Astrocyte (in vitro differentiated cells and primary cell): ENCODE results near the gene PPP2R2B. TPM values are rescaled to one million over a fixed set of nuclear protein-coding genes. Genes with fewer than 3 reads are reported as not detected.

ENCODE experiments used
- DNase-seq: peaks from one replicate; pipeline ENCODE4 v3.0.0-alpha.2; 2010; ENCODE audit warnings: low read depth
- FAIRE-seq: peaks from 2 replicates; lab custom pipeline; 2011; peaks lifted over from hg19 to GRCh38; lab: Jason Lieb, UNC
- H2AFZ ChIP-seq: 2 replicates; pipeline ENCODE4 v1.6.0; 2012; ENCODE audit warnings: low read depth, low read length, inconsistent platforms
- H3K27ac ChIP-seq: 2 replicates; pipeline ENCODE4 v1.5.1; 2011; ENCODE audit warnings: low read depth, low read length, inconsistent platforms
- H3K27me3 ChIP-seq: 2 replicates; pipeline ENCODE4 v1.6.0; 2011; ENCODE audit warnings: low read length, inconsistent platforms; ENCODE audit not compliant: insufficient read depth
- H3K36me3 ChIP-seq: 2 replicates; pipeline ENCODE4 v1.5.1; 2011; ENCODE audit warnings: low read length, inconsistent platforms; ENCODE audit not compliant: insufficient read depth
- H3K4me1 ChIP-seq: 2 replicates; pipeline ENCODE4 v1.5.1; 2011; ENCODE audit warnings: low read length, inconsistent platforms; ENCODE audit not compliant: insufficient read depth
- H3K4me2 ChIP-seq: 2 replicates; pipeline ENCODE4 v1.6.0; 2012; ENCODE audit warnings: low read length, inconsistent platforms
- H3K4me3 ChIP-seq: 2 replicates; pipeline ENCODE4 v1.5.1; 2011; ENCODE audit warnings: low read depth, mild to moderate bottlenecking, low read length, inconsistent platforms; ENCODE audit not compliant: insufficient read depth
- H3K79me2 ChIP-seq: 2 replicates; pipeline ENCODE4 v1.6.0; 2012; ENCODE audit warnings: mild to moderate bottlenecking, low read length, inconsistent platforms; ENCODE audit not compliant: insufficient read depth
- H3K9ac ChIP-seq: 2 replicates; pipeline ENCODE4 v1.6.0; 2012; ENCODE audit warnings: mild to moderate bottlenecking, low read length, inconsistent platforms
- H3K9me3 ChIP-seq: 2 replicates; pipeline ENCODE4 v1.5.1; 2012; ENCODE audit warnings: low read depth, mild to moderate bottlenecking, low read length, inconsistent platforms; ENCODE audit not compliant: insufficient read depth
- H4K20me1 ChIP-seq: 2 replicates; pipeline ENCODE4 v1.6.0; 2012; ENCODE audit warnings: low read length, inconsistent platforms; ENCODE audit not compliant: insufficient read depth
- H3K27ac Mint-ChIP-seq: one replicate; pipeline ENCODE4 v1.8.0; 2021; ENCODE audit warnings: mild to moderate bottlenecking, mixed read lengths; ENCODE audit not compliant: unreplicated experiment
- H3K27me3 Mint-ChIP-seq: one replicate; pipeline ENCODE4 v1.8.0; 2021; ENCODE audit warnings: low read depth, mixed read lengths; ENCODE audit not compliant: unreplicated experiment
- H3K36me3 Mint-ChIP-seq: one replicate; pipeline ENCODE4 v1.8.0; 2021; ENCODE audit warnings: low read depth, mixed read lengths; ENCODE audit not compliant: unreplicated experiment
- H3K4me1 Mint-ChIP-seq: one replicate; pipeline ENCODE4 v1.8.0; 2021; ENCODE audit warnings: low read depth, mixed read lengths; ENCODE audit not compliant: unreplicated experiment
- H3K4me3 Mint-ChIP-seq: one replicate; pipeline ENCODE4 v1.8.0; 2021; ENCODE audit warnings: mild to moderate bottlenecking, moderate library complexity, mixed read lengths; ENCODE audit not compliant: unreplicated experiment
- H3K9me3 Mint-ChIP-seq: one replicate; pipeline ENCODE4 v1.8.0; 2021; ENCODE audit warnings: mild to moderate bottlenecking, mixed read lengths; ENCODE audit not compliant: unreplicated experiment
- EZH2 ChIP-seq: IDR thresholded peaks from 2 replicates; pipeline ENCODE4 v1.6.1; 2012; ENCODE audit warnings: mild to moderate bottlenecking, low read length, inconsistent platforms; ENCODE audit not compliant: insufficient read depth
- total RNA-seq: library from RNA; stranded (reverse); gene quantifications from 2 replicates; pipeline ENCODE4 v1.2.1, GENCODE V29; 2021
- TF ChIP-seq, protein P1 (sequence below): IDR thresholded peaks from 2 replicates; pipeline ENCODE4 v1.5.1; 2011; ENCODE audit warnings: low read depth, mild to moderate bottlenecking, inconsistent platforms, low read length, moderate library complexity; ENCODE audit not compliant: insufficient read depth

PPP2R2B gene
- total RNA-seq, 1 donor from 2014 or later, result 5.2 TPM

DNA sequence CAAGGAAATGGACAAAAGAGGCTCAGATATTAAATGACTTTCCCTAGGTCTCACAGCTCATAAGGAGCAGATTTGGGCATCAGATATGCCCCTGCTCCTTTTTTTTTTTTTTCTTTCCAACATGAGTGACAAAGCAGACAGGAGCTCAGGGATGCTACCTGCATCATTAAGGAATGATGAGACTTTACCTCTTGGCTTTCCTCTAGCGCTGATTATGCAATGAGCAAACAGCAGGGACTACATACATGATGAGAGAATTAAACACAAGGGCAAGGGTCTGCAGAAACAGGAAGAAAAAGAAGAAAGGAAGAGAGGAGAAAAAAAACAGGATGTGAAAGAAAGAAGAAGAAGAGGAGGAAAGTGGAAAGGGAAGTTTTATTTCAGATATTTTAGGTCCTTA lies 179.9 kb downstream of the PPP2R2B start:
- no peaks in the 10 kb centered on the region for H3K27me3 ChIP-seq
- H3K79me2 ChIP-seq, result no peaks in the 10 kb centered on the region
- no peak overlapping the region for H2AFZ ChIP-seq
- no peak overlapping the region for H3K4me2 ChIP-seq
- DNase-seq (no peak), FAIRE-seq (no peak)
- Mint-ChIP-seq H3K36me3 (no peaks in the 10 kb centered on the region), H3K27me3 (no peaks in the 10 kb centered on the region), H3K4me1 (peaks cover 3% of the 10 kb centered on the region), H3K27ac (no peak overlapping the region), H3K4me3 (no peak overlapping the region), H3K9me3 (no peaks in the 10 kb centered on the region)
- no peaks in the 10 kb centered on the region for H4K20me1 ChIP-seq
- H3K36me3 ChIP-seq, result no peaks in the 10 kb centered on the region
- H3K4me1 ChIP-seq, result no peaks in the 10 kb centered on the region
- TF ChIP-seq EZH2, result no peak
- TF ChIP-seq, protein P1, sequence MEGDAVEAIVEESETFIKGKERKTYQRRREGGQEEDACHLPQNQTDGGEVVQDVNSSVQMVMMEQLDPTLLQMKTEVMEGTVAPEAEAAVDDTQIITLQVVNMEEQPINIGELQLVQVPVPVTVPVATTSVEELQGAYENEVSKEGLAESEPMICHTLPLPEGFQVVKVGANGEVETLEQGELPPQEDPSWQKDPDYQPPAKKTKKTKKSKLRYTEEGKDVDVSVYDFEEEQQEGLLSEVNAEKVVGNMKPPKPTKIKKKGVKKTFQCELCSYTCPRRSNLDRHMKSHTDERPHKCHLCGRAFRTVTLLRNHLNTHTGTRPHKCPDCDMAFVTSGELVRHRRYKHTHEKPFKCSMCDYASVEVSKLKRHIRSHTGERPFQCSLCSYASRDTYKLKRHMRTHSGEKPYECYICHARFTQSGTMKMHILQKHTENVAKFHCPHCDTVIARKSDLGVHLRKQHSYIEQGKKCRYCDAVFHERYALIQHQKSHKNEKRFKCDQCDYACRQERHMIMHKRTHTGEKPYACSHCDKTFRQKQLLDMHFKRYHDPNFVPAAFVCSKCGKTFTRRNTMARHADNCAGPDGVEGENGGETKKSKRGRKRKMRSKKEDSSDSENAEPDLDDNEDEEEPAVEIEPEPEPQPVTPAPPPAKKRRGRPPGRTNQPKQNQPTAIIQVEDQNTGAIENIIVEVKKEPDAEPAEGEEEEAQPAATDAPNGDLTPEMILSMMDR, result no peak
- H3K9me3 ChIP-seq, result no peaks in the 10 kb centered on the region
- H3K4me3 ChIP-seq, result no peak overlapping the region
- H3K9ac ChIP-seq, result no peak overlapping the region
- no peak overlapping the region for H3K27ac ChIP-seq

DNA sequence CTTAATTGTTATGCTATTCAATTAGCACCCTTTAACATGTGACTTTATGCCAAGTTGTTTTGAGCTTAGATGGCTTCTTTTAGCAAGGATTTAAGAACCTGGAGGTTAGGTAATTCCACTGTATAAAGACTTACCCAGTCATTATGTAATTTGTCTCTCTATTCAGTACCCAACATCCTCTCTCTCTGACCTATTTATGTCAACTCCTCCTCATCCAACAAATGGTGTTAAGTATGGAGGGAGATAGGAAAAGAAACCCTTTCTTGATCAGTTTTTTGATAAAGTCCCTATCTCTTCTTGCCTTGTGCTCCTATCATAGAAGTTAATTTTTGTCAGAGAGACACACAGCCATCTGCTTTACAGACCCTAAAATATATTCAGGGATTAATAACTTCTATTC lies 181.3 kb downstream of the PPP2R2B start:
- H3K79me2 ChIP-seq, result no peaks in the 10 kb centered on the region
- no peak for DNase-seq
- Mint-ChIP-seq H3K27me3 (no peaks in the 10 kb centered on the region), H3K9me3 (peaks cover under 1% of the 10 kb centered on the region), H3K36me3 (no peaks in the 10 kb centered on the region), H3K27ac (no peak overlapping the region), H3K4me1 (no peaks in the 10 kb centered on the region), H3K4me3 (no peak overlapping the region)
- H3K4me1 ChIP-seq, result no peaks in the 10 kb centered on the region
- TF ChIP-seq, protein P1, result no peak
- TF ChIP-seq EZH2, result no peak
- no peak overlapping the region for H3K27ac ChIP-seq
- FAIRE-seq, result no peak
- H3K4me2 ChIP-seq, result no peak overlapping the region
- H3K4me3 ChIP-seq, result no peak overlapping the region
- H3K9me3 ChIP-seq, result no peaks in the 10 kb centered on the region
- H3K27me3 ChIP-seq, result no peaks in the 10 kb centered on the region
- no peaks in the 10 kb centered on the region for H4K20me1 ChIP-seq
- no peak overlapping the region for H2AFZ ChIP-seq
- no peak overlapping the region for H3K9ac ChIP-seq
- H3K36me3 ChIP-seq, result no peaks in the 10 kb centered on the region

DNA sequence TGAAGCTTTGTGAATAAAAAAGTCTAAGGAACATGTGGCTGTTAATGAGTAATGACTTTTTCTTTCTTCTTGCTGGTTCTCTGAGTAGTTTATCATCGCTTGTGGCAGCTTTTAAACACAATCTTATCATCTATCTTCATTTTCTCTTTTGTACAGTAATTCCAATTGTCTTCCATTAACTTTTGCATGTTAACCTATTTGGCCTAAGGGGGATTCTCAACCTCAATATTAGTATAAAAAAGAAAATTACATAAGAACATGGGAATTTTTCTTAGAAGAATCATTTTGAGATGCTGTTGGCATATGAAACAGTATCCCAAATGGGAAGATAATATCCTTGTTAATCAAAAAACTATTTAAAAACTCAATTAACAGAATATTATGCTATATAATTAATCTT lies 182.9 kb downstream of the PPP2R2B start:
- Histone ChIP-seq H3K4me2 (no peak overlapping the region), H3K9me3 (no peaks in the 10 kb centered on the region), H3K4me3 (no peak overlapping the region), H3K27me3 (no peaks in the 10 kb centered on the region), H3K4me1 (no peaks in the 10 kb centered on the region), H2AFZ (no peak overlapping the region), H4K20me1 (no peaks in the 10 kb centered on the region), H3K9ac (no peak overlapping the region), H3K27ac (no peak overlapping the region), H3K79me2 (no peaks in the 10 kb centered on the region), H3K36me3 (no peaks in the 10 kb centered on the region)
- H3K27ac Mint-ChIP-seq, result no peak overlapping the region
- TF ChIP-seq EZH2, result no peak
- TF ChIP-seq, protein P1, result no peak
- H3K4me1 Mint-ChIP-seq, result no peaks in the 10 kb centered on the region
- H3K27me3 Mint-ChIP-seq, result no peaks in the 10 kb centered on the region
- FAIRE-seq (no peak), DNase-seq (peak; percentile 41)
- H3K9me3 Mint-ChIP-seq, result peaks cover 2% of the 10 kb centered on the region
- no peaks in the 10 kb centered on the region for H3K36me3 Mint-ChIP-seq
- no peak overlapping the region for H3K4me3 Mint-ChIP-seq
